Measurements from ENCODE around the gene GOLGA6L22.
"Not testable (repeated sequence)": the region's sequence is repeated elsewhere in the genome, so short reads cannot be mapped to it uniquely, and the experiment has no call there.

- not testable (repeated sequence) for TF ChIP-seq CTCF, POLR2A (IDR thresholded peaks at IDR 0.05)
Observed at GRCh38 chr15:22502272-22502671, 43.6 kb downstream of the GOLGA6L22 start.
